Prostate gland (tissue), 2 donors: ENCODE data around the gene PTGS2.

ENCODE experiments used
- CTCF ChIP-seq, 4 experiments: fragments of 200-600 bp in 2 of 4; fragments of 450-650 bp in 2 of 4; sonication (generic) in 2 of 4; IDR thresholded peaks; 1 replicate in 3 of 4; 2 replicates in 1 of 4; pipeline ENCODE4 v1.5.1; 2016 to 2019; ENCODE audit warnings: antibody characterized with exemption in 4 of 4, mild to moderate bottlenecking in 2 of 4, moderate library complexity in 2 of 4
- POLR2A ChIP-seq: fragments of 450-650 bp; IDR thresholded peaks from one replicate; pipeline ENCODE4 v1.6.1; 2016; ENCODE audit warnings: antibody characterized with exemption, mild to moderate bottlenecking
- POLR2AphosphoS5 ChIP-seq: sonication (generic); formaldehyde crosslinking; IDR thresholded peaks from one replicate; pipeline ENCODE4 v1.6.1; 2017; ENCODE audit warnings: antibody characterized with exemption

GRCh38 chr1:186689907-186690306 lies 9.7 kb upstream of the PTGS2 start:
- TF ChIP-seq CTCF (IDR thresholded peaks at IDR 0.05) (no peak), POLR2AphosphoS5 (no peak), POLR2A (no peak)
